GM10248 (cell line): Measurements from ENCODE around the gene EFCAB13.

ENCODE experiments used
- CTCF ChIA-PET: fragments of 300-600 bp; sonication (Branson Sonifier 250); formaldehyde crosslinking; extraction: SDS; loops from one replicate; lab custom pipeline; 2021; ENCODE audit warnings: antibody characterized with exemption; lab: Yijun Ruan, JAX
- POLR2A ChIA-PET: fragments of 350-650 bp; sonication (Branson Sonifier 250); formaldehyde crosslinking; extraction: SDS; loops from one replicate; lab custom pipeline; 2020; ENCODE audit warnings: antibody characterized with exemption; lab: Yijun Ruan, JAX
- DNase-seq: peaks from one replicate; pipeline ENCODE4 v3.0.0; 2012; ENCODE audit errors: extremely low spot score
- TF ChIP-seq, protein P1 (sequence below): IDR thresholded peaks from 2 replicates; pipeline ENCODE4 v1.5.1; 2012; ENCODE audit warnings: mild to moderate bottlenecking, low read depth; ENCODE audit errors: extremely low read depth, missing control alignments, control extremely low read depth

EFCAB13 gene

DNA sequence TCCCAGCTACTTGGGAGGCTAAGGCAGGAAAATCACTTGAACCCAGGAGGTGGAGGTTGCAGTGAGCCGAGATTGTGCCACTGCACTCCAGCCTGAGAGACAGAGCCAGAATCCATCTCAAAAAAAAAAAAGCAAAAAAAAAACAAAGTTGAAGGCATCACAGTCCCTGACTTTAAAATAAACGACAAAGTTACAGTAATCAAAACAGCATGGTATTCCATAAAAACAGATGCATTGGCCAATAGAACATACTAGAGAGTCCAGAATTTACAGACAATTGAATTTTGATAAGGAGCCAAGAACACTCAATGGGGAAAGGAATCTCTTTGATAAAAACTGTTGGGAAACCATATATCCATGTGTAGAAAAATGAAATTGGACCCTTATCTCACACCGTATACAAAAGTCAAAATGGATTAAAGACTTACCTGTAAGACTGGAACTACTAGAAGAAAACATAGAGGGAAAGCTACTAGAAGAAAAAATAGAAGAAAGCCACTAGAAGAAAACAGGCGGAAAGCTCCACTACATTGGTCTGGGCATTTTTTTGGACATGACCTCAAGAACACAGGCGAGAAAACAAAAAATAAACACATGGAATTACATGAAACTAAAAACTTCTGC, 2.8 kb upstream of the EFCAB13 start:
- POLR2A ChIA-PET: no interaction called here
- DNase-seq: no peak
- TF ChIP-seq, protein P1, sequence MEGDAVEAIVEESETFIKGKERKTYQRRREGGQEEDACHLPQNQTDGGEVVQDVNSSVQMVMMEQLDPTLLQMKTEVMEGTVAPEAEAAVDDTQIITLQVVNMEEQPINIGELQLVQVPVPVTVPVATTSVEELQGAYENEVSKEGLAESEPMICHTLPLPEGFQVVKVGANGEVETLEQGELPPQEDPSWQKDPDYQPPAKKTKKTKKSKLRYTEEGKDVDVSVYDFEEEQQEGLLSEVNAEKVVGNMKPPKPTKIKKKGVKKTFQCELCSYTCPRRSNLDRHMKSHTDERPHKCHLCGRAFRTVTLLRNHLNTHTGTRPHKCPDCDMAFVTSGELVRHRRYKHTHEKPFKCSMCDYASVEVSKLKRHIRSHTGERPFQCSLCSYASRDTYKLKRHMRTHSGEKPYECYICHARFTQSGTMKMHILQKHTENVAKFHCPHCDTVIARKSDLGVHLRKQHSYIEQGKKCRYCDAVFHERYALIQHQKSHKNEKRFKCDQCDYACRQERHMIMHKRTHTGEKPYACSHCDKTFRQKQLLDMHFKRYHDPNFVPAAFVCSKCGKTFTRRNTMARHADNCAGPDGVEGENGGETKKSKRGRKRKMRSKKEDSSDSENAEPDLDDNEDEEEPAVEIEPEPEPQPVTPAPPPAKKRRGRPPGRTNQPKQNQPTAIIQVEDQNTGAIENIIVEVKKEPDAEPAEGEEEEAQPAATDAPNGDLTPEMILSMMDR: no peak
- CTCF ChIA-PET: no interaction called here

DNA sequence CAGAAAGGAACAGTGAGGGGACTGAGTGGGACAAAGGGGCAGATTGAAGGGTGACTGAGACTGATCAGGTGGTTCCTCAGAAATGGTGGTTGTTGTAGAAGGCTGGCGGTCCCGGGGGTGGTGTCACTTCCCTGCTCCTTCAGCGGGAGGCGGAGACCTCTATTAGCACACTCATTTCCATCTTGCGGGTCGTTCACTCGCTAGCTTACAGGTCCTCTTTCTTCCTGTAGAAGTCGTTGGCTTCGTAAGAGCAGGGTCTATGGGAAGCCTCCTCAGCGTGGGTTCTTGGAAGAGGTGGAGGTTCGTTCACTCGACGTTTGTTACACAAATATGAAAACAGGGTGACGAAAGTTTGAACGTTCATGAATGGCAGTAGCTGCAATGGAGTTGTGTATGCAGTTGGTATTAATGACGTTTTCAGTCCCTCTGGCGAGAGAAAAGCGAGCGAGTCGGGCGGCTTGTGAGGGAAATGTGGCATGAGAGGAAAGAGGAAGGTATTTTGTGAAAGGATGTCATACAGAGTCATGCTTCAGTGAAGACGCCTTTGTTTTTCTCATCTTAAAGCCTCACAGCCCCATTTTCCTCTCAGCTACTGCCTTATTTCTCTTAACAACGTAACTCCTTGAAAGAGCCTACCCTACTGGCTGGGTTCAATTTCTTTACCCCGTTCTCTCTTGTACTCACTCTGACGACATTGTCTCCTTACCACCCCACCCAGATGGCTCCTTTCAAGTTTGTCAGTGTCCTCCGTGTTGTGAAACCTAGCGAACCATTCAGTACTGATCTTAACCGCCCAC, 667 bp downstream of the EFCAB13 start:
- TF ChIP-seq, protein P1: no peak
- peak; percentile 60 for DNase-seq
- CTCF ChIA-PET: interaction anchor here (0.7 to 1.5 kb wide), 9 partner anchors 9 to 326 kb away, joined by 3 to 11 read pairs (median 3); no protein-coding TSS in a partner anchor
- POLR2A ChIA-PET: interaction anchor here (0.6 to 1.3 kb wide), 4 partner anchors 113 to 330 kb away, joined by 3 to 5 read pairs (median 4); no protein-coding TSS in a partner anchor

DNA sequence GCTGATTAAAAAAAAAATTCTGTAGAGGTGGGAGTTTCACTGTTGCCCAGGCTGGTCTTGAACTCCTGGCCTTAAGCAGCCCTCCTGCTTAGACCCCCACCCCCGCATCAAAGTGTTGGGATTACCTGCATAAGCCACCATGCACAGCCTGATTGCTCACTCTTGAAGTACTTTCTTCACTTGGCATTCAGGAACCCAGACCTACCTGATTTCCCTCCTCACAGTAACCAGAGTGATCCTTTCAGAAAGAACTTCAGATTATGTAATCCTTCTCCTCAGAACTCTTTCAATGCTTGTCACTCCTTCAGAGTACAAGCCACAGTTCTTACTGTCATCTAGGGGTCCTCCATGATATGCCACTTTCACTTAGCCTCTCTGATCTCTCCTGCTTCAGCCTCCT, 1.4 kb downstream of the EFCAB13 start:
- TF ChIP-seq, protein P1: no peak
- POLR2A ChIA-PET: interaction anchor here (0.6 to 1.3 kb wide), 4 partner anchors 112 to 329 kb away, joined by 3 to 5 read pairs (median 4); no protein-coding TSS in a partner anchor
- CTCF ChIA-PET: interaction anchor here (0.7 to 1.1 kb wide), 3 partner anchors 10 to 325 kb away, joined by 3 read pairs; no protein-coding TSS in a partner anchor
- DNase-seq: no peak

DNA sequence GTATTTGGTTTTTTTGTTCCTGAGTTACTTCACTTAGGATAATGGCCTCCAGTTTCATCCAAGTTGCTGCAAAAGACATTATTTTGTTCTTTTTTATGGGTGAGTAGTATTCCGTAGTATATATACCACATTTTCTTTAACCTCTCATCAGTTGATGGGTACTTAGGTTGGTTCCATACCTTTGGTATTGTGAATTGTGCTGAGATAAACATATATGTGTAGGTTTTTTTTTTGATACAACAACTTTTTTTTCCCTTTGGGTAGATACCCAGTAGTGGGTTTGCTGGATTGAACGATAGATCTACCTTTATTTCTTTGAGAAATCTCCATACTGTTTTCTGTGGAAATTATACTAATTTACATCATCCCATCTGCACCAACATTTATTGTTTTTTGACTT, 6.8 kb downstream of the EFCAB13 start:
- ChIA-PET CTCF (interaction anchor here (1.0 kb wide), 1 partner anchor 15 kb away, joined by 3 read pairs; no protein-coding TSS in a partner anchor), POLR2A (no interaction called here)
- DNase-seq: no peak
- TF ChIP-seq, protein P1: no peak

DNA sequence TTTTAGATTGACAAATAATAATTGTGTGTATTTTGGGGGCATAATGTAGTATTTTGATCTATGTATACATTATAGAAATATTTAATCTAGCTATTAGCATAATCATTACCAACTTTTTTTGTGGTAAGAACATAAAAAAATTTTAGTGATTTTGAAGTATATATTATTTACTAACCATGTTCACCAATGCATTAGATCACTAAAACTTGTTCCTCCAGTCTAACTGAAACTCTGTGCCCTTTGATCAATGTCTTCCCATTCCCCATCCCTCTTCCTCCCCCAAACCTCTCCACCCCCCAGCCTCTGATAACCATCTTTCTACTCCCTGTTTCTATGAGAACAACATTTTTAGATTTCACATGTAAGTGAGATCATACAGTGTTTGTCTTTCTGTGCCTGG, 8.5 kb downstream of the EFCAB13 start:
- no peak for DNase-seq
- POLR2A ChIA-PET: no interaction called here
- CTCF ChIA-PET: interaction anchor here (1.0 kb wide), 1 partner anchor 103 kb away, joined by 3 read pairs; no protein-coding TSS in a partner anchor
- TF ChIP-seq, protein P1: no peak
